IMR-90 (cell line): ENCODE data around the gene APOE. TPM values are rescaled to one million over a fixed set of nuclear protein-coding genes. Genes with fewer than 3 reads are reported as not detected.

Experiments
- CHD1 ChIP-seq: IDR thresholded peaks from 2 replicates; pipeline ENCODE4 v1.6.1; 2012; ENCODE audit warnings: low read depth, low read length, improper control_type of control experiment
- NFE2L2 ChIP-seq: fragments of 150-350 bp; IDR thresholded peaks from 2 replicates; pipeline ENCODE4 v1.6.1; 2016; ENCODE audit warnings: low read depth, mild to moderate bottlenecking, low read length
- polyA plus RNA-seq, 3 experiments: library from polyadenylated mRNA; depleted of rRNA; stranded (reverse); fragments of >200 nt; gene quantifications; 2 replicates each; pipeline ENCODE4 v1.2.3, GENCODE V29; 2012; ENCODE audit warnings: low replicate concordance in 1 of 3
- total RNA-seq: library from RNA; depleted of rRNA; stranded (reverse); fragments of >200 nt; gene quantifications from 2 replicates; pipeline ENCODE4 v1.2.3, GENCODE V29; 2012
- TF ChIP-seq, protein P1 (sequence below): fragments of 150-350 bp; IDR thresholded peaks from 2 replicates; pipeline ENCODE4 v1.6.1; 2016; ENCODE audit warnings: low read depth, mild to moderate bottlenecking, low read length, moderate library complexity, borderline replicate concordance

Gene APOE
- total and polyA plus RNA-seq, 2 of the 4 experiments (the other 2 are of a cell fraction) = 0.18 to 2.0 TPM

DNA sequence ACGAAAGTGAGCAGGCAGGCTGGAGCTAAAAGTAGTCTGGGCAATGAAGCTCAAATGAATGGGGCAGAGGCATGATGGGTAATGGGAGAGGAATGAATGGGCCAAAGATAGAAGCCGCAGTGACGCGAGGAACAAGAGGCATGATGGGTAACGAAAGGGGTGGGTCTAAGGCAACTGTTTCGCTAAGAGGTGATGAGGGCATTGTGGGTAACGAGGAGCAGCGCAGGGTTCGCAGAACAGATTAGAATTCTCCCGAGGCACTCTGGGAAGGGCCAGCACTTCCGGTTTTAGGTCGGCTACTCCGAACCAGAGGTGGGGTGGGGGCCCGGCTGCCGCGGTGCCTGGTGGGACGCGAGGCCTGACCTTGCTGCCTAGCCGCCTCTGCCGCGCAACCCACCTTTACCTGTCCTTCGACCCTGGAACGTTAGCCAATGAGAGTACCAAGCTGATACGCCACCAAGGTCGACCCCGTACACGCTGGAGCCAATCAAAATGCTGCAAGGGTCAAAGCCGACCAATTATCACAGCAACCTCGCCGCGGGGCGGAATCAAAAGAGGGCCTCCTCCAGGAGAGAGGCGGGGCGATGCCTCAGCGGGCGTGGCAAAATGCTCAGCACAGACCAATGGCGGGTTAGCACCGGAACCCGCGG, 15.1 kb upstream of the APOE start (continued):
- TF ChIP-seq NFE2L2 (no peak), CHD1 (no peak)
- TF ChIP-seq, protein P1, sequence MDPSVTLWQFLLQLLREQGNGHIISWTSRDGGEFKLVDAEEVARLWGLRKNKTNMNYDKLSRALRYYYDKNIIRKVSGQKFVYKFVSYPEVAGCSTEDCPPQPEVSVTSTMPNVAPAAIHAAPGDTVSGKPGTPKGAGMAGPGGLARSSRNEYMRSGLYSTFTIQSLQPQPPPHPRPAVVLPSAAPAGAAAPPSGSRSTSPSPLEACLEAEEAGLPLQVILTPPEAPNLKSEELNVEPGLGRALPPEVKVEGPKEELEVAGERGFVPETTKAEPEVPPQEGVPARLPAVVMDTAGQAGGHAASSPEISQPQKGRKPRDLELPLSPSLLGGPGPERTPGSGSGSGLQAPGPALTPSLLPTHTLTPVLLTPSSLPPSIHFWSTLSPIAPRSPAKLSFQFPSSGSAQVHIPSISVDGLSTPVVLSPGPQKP = 0 out of 2 replicates have a peak, but pooled peaks have one; percentile 57
